GM21576 (cell line): ENCODE data around the gene HOXC11.

Source experiments
- ATAC-seq: cut with Tn5 transposase; IDR thresholded peaks from one replicate; pipeline ENCODE4 v1.9.1; 2021; ENCODE audit warnings: mild to moderate bottlenecking, moderate library complexity; ENCODE audit not compliant: unreplicated experiment

Gene HOXC11

GRCh38 chr12:54019924-54020590 lies 47.1 kb downstream of the HOXC11 start:
- ATAC-seq: no peak

DNA sequence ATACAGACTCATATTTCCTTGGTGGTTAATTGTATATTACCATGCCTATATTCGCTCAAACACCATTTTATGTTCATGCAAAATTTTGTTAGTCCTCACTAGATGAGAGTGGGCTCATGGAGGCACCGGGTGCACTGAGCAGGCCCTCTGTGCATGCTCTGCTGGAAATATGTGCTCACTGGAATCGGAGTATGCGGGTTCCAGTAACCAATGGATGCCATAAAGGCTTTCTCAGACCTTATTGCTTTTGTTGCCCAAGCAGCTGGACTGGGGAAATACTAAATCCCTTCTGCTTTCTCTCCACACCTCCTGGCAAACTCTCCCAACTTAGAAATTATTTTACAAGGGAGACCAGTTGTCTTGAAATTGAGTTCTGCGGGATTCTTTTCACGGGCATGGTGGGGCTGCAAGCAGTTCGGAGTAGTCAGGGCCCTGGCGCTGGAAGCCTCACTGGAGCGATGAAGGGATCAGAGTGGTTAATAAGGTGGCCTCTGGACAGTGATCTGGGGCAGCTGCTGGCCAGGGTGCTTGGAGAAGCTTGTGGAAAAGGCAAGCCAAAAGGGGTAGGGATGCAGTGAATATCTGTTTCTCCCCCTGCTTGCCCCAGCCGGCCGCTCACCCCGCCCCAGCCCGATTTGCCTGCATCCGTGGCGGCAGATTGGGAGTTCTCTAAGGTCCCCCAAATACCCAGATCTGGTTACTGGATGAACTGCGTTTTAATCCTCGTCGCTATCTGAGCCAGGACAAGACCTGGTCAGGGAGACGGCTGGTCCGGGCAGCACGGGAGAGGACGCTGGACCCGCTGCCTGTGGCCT lies 47.9 kb downstream of the HOXC11 start:
- no peak for ATAC-seq

DNA sequence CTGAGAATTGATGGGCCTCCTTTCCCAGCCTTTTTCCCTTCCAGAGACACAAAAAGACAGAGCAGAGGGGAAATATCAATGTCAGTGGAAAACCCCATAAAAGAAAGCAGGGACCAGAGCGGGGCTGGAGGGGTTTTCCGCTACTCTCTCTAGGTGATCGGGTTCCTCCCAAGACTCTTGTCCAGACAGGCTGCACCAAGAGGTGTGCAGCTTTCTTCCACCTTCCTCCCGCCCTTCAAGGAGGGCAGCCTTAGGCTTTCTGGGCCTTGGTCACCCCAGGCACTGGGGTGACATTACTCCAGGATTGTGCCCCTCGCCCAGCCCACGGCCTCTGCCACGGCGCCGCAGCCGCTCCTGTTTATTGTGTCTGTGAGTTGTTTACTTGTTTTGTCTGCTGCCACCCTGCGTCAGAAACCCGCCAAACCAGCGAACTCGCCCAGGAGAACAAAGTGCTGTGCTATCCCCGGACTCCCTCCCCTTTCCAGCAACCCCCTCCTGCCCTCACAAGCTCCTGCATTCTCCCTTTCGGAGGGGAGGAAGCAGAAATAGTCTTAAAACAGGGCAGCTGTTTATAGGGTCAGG lies 48.6 kb downstream of the HOXC11 start:
- ATAC-seq: no peak

DNA sequence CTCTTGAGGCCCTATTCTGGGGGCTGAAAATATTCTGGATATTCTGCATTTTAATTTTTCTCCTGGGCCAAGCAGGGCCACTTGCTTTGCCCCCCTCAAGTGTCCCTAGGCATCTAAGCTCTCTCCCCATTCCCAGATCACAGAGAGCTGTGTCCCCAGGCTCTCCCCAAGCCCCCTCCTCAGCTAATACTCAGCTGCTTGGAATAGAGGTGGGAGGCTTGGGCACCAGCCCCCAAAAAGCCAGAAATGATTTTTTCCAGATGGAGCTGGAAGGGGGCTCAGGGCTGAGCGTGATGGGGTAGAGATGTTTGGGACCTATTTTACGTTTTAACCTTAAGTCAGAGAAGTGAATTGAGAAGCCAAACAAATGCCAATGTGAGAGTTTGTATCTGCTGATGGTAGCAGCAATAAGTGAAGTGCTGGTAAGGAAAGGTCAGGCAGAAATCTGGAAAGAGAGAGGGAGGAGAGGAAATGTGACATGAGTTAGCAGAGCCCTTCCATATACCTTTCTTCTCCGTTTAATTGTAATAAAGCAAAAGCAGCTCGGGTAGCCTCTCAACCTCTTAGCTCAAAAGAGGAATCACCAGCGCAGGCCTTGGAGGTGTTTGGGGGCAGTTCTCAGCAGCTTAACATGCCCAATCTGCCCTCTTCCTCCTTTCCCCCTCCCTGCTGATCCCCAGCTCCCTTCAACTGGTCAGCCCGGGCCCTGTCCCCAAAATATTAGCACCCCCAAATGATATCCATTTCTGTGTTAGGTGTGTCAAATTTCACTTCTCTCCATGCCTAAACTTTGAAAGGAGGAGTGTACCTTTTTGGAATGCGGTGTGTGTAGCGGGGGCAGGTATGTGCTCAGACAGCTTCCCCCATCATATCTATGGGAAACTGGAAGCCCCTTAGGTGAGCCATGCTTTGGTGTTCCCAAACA lies 50.3 kb downstream of the HOXC11 start:
- ATAC-seq: no peak

DNA sequence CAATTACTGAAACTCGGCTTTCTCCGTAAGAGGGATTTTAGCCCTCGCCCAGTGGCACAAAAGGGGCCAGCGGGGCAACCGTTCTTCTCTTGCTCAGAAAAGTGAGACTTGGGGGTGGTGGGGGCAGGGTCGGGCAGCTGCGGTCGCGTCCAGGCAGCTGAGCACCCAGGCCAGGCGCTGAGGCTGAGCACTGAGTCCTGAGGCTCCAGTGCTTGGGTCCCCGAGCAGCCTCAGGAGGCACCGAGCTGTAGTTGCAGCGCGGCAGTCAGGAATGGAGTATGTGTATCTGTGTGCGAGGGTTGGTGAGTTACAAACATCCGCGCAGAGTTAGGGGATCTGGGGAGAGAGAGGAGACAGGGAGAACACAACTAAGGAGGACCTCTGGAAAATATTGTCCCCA lies 51.2 kb downstream of the HOXC11 start:
- no peak for ATAC-seq

DNA sequence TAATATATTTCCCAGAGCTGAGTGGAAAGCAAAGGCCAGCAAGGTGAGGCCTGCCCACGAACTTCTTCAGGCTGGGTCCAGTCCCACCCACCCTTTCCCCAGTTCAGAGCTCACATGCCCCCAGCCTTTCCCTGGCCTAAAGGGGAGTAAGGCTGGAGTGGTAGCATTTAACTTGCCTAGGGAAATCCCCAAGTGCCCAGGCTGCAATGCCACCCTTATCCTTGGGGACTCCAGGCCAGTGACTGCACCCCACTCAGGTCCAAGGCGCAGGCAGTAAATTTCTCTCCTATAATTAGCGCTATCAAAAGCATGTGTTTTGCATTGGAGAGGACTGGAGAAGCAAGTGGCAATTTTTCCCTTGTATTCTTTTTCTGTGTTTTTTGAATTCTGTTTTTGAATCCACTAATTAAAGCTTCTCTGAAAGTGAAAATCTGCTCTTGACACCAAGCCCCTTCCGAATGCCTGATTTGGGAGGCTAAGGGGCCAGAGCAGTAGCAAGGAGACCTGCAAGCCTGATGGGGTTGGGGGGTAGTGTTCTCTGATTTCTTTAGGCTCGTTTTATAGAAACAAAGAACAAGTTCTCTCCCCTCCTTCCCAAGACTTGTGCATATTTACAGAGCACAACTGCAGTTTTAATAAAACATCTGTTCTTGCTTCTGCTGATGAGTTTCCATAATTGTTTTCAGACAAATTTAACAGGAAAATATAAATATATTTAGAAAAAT lies 51.8 kb downstream of the HOXC11 start:
- no peak for ATAC-seq

GRCh38 chr12:54025499-54026405 lies 52.8 kb downstream of the HOXC11 start:
- no peak for ATAC-seq

GRCh38 chr12:54026640-54027441 lies 53.9 kb downstream of the HOXC11 start:
- no peak for ATAC-seq
